ENCODE measurements around the gene CCDC169.
"Not testable (repeated sequence)": the region's sequence is repeated elsewhere in the genome, so short reads cannot be mapped to it uniquely, and the experiment has no call there.

DNA sequence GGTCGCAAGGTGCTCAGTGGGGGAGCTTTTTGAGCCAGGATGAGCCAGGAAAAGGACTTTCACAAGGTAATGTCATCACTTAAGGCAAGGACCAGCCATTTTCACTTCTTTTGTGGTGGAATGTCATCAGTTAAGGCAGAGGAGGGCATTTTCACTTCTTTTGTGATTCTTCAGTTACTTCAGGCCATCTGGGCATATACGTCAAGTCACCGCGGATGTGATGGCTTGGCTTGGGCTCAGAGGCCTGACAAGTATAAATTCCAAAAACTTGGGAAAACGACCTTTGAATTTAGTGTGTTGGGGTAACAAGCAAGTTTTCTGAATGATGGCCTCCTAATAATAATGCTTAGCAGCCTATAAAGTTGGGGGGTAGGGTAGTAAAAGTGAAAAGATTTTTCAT lies 27.3 kb upstream of the CCDC169 start:
- TF ChIP-seq POLR2A (IDR thresholded peaks at IDR 0.05; ENCODE audit: low read depth, low read length); MAFK (IDR thresholded peaks at IDR 0.05; ENCODE audit: low read depth, low read length); NFE2L2 (IDR thresholded peaks at IDR 0.05; ENCODE audit: low read depth, low read length); RAD21 (IDR thresholded peaks at IDR 0.05; ENCODE audit: low read length); MAZ (IDR thresholded peaks at IDR 0.05; ENCODE audit: borderline replicate concordance, low read depth, low read length); RFX5 (IDR thresholded peaks at IDR 0.05; ENCODE audit: low read depth, low read length); CEBPB (IDR thresholded peaks at IDR 0.05; ENCODE audit: low read depth, low read length); SMC3 (IDR thresholded peaks at IDR 0.05; ENCODE audit: low read depth, low read length); CHD1 (IDR thresholded peaks at IDR 0.05; ENCODE audit: low read depth, low read length); MXI1 (IDR thresholded peaks at IDR 0.05; ENCODE audit: borderline replicate concordance, low read depth, low read length): not testable (repeated sequence)
- TF ChIP-seq, protein P1, sequence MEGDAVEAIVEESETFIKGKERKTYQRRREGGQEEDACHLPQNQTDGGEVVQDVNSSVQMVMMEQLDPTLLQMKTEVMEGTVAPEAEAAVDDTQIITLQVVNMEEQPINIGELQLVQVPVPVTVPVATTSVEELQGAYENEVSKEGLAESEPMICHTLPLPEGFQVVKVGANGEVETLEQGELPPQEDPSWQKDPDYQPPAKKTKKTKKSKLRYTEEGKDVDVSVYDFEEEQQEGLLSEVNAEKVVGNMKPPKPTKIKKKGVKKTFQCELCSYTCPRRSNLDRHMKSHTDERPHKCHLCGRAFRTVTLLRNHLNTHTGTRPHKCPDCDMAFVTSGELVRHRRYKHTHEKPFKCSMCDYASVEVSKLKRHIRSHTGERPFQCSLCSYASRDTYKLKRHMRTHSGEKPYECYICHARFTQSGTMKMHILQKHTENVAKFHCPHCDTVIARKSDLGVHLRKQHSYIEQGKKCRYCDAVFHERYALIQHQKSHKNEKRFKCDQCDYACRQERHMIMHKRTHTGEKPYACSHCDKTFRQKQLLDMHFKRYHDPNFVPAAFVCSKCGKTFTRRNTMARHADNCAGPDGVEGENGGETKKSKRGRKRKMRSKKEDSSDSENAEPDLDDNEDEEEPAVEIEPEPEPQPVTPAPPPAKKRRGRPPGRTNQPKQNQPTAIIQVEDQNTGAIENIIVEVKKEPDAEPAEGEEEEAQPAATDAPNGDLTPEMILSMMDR (conservative IDR thresholded peaks at IDR 0.05; ENCODE audit: low read depth, low read length) = not testable (repeated sequence)
- TF ChIP-seq, protein P2, sequence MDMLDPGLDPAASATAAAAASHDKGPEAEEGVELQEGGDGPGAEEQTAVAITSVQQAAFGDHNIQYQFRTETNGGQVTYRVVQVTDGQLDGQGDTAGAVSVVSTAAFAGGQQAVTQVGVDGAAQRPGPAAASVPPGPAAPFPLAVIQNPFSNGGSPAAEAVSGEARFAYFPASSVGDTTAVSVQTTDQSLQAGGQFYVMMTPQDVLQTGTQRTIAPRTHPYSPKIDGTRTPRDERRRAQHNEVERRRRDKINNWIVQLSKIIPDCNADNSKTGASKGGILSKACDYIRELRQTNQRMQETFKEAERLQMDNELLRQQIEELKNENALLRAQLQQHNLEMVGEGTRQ (IDR thresholded peaks at IDR 0.05; ENCODE audit: low read depth, low read length) = not testable (repeated sequence)
- TF ChIP-seq, protein P3, sequence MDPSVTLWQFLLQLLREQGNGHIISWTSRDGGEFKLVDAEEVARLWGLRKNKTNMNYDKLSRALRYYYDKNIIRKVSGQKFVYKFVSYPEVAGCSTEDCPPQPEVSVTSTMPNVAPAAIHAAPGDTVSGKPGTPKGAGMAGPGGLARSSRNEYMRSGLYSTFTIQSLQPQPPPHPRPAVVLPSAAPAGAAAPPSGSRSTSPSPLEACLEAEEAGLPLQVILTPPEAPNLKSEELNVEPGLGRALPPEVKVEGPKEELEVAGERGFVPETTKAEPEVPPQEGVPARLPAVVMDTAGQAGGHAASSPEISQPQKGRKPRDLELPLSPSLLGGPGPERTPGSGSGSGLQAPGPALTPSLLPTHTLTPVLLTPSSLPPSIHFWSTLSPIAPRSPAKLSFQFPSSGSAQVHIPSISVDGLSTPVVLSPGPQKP (IDR thresholded peaks at IDR 0.05; ENCODE audit: borderline replicate concordance, low read depth, low read length) = not testable (repeated sequence)

Measured in IMR-90 (cell line).